DMS153 treated with DMSO at 0.1 percent for 48 hours (cell line): Measurements from ENCODE around the gene UBXN4.
"Not testable (repeated sequence)": the region's sequence is repeated elsewhere in the genome, so short reads cannot be mapped to it uniquely, and the experiment has no call there.

Source experiments
- DNase-seq: peaks from one replicate; lab custom pipeline; 2025; ENCODE audit not compliant: unreplicated experiment; lab: John Stamatoyannopoulos, UW

The UBXN4 gene

GRCh38 chr2:135800513-135801460 lies 59.1 kb downstream of the UBXN4 start:
- no peak for DNase-seq

DNA sequence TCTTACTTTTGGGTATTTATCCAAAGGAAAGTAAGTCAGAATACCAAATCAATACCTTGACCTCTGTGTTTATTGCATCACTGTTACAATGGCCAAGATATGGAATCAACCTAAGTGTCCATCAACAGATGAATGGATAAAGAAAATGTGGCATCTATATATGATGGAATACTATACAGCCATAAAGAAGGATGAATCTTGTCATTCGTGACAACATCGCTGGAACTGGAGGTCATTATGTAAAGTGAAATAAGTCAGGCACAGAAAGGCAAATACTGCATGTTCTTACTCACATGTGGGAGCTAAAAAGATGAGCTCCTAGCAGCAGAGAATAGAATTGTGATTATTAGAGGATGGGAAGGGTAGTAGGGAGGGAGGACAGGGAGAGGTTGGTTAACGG lies 60.7 kb downstream of the UBXN4 start:
- no peak for DNase-seq

DNA sequence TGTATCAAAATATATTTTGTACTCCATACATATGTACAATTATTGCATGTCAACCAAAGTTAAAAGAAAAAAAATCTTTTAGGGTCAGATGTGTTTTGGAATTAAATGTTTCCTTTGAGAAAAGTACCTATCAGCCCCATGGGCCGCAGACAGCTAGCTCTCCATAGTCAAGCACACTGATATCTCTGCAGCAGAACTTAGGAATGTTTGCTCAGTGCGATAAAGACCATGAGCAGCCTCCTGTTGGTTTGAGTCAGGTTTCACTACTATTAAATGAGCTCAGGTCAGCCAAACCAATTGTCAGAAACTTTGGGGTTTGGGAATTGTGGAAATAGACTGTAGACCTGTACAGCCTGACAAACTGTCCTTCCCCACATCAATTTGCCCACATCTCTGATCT lies 61.6 kb downstream of the UBXN4 start:
- DNase-seq: no peak

DNA sequence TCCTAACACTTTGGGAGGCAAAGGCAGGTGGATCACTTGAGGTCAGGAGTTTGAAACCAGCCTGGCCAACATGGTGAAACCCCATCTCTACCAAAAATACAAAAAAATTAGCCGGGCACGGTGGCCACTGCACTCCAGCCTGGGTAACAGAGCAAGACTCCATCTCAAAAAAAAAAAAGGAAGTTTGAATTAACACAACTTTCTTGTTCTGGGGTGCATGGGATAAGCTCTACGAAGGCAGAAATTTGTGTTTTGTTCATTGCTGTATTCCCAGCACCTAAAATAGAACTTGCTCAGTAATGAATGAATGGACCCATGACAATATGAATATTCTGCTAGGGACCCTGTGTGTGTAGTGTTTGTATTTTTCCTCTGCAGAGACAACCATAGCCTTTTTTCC lies 66.2 kb downstream of the UBXN4 start:
- DNase-seq: not testable (repeated sequence)

DNA sequence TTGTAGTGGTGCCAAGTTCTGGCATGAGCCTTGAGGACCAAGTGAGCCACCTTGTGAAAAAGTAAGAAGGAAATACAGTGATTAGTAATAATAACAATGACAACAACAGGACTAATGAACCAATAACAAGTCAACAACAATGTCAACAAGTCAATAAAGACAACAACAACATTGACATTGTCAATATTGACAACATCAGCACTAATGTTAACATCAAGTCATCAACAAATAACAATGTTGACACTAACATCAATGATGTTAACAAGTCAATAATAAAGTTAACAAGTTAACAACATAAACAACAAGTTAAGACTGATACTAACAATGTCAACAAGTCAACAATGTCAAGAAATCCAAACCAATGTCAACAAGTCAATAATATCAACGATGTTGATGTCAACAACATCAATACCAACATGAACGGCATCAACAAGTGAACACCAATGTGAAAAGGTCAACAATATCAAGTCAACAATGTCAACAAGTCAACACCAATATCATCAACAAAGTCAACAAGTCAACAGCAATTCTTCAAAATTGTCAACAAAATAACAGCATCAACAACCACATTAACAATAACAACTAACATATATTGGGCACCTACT lies 71.4 kb downstream of the UBXN4 start:
- DNase-seq: no peak

DNA sequence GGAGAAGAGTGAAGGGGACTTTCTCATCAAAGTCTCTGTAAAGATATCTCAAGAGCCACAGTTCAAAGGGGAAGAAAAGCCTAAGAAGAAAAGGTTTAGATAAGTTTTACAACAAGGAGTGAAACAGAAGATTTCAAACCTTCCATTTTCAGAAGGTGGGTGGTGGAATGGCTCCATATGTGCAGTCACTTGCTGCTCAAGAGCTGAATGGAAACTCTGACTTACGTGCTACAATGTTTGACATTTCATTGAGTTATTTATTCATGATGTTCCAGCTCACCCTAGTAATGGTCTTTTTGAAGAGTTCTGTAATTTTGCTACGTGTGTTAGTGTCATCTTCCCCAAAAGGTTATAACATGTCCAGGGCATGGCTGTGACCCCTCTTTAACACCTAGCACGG lies 73.6 kb downstream of the UBXN4 start:
- no peak for DNase-seq

DNA sequence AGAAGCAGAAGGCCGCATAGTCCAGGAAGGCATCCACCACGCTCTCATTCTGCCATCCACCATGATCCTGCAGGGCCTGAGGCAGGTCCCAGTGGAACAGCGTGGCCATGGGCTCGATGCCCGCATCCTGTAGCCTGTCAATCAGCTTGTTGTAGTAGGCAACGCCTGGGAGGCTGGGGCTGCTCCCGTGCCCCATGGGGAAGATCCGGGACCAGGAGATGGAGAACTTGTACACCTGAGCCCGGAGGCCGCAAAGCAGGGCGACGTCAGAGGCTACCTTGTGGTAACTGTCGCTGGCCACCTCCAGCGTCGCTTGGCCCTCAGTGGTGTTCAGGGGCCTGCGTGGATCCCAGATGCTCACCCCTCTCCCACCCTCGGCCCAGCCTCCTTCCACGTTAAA lies 75.8 kb downstream of the UBXN4 start:
- no peak for DNase-seq

DNA sequence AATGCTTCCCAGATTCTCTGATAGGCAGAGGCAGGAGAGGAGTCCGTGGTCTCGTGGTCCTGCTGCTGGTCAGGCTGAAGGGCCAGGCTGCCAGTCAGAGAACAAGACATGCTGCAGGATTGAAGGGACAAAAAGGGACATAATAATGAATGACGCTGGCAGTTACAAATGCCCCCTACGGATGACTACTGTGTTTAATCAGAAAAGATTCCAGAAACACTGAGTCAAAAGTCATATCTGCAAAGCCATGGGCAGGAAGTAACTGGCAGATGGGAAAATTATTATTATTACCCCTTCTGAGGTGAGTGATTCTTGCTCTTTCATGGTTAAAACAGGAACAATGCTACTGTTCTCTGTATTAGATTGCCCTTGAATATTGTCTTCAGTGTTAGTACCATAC lies 76.3 kb downstream of the UBXN4 start:
- DNase-seq: no peak

DNA sequence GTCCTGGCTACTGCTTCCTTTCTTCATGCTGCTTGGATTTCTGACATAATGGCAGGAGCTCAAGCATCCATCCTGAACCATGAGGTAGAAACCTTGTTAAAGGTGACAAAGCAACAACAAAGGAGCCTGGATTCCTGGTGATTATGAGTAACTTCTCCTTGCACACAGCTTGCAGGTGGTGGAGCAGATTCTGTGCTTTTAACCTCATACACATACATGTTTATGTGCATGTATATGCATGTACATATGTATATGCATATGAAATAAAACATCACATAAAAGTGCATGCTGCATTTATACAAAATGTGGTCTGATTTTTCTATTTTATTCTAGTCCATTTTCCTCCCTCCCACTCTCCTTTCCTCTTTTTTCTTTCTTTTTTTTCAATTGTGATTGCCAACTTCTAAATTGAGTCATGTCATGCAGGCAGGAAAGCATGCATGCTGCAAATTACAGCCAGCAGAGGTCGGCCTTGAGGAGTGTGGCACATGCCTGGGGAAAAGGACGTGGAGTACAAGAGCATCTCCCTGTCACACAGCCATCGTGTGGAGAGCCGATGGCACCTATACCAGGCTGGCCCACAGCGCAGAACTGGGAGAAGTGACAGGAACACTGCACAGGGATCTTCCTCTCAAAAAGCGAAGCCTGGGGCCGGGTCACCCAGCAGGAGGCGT lies 77.4 kb downstream of the UBXN4 start:
- no peak for DNase-seq

- DNase-seq: no peak
Observed at GRCh38 chr2:135820003-135820618, 78.5 kb downstream of the UBXN4 start.

DNA sequence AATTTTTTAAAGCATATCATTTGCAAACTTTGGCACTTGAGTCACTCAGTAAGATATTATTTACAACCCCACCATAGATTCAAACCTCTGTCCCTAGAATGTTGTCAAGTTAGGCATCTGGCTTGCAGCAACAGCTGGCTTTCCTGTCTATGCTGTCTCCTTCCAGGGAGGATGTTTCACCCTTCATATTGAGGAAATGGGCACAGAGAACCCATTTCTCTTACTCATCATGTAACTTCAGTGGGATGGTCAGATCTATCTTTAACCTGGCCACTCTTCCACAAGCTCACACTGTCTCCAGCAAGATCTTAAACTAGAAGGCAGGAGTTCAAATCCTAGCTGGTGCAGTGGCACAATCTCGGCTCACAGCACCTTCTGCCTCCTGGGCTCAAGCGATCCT lies 79.5 kb downstream of the UBXN4 start:
- no peak for DNase-seq

DNA sequence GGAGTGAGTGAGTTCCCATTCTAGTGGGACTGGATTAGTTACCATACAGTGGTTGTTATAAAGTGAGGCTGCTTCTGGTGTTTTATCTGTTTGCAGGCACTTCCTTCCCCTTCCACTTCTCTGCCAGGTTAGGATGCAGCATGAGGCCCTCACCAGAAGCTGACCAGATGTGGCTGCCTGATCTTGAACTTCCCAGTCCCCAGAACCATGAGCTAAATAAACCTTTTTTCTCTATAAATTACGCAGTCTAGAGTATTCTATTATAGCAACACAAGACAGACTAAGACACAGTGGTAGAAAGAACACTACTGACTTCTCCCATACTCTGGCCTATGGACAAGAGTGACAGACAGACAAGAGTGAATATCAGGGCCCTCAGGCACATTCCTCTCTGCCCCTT lies 81.2 kb downstream of the UBXN4 start:
- no peak for DNase-seq

GRCh38 chr2:135825131-135825530 lies 83.5 kb downstream of the UBXN4 start:
- DNase-seq: no peak

DNA sequence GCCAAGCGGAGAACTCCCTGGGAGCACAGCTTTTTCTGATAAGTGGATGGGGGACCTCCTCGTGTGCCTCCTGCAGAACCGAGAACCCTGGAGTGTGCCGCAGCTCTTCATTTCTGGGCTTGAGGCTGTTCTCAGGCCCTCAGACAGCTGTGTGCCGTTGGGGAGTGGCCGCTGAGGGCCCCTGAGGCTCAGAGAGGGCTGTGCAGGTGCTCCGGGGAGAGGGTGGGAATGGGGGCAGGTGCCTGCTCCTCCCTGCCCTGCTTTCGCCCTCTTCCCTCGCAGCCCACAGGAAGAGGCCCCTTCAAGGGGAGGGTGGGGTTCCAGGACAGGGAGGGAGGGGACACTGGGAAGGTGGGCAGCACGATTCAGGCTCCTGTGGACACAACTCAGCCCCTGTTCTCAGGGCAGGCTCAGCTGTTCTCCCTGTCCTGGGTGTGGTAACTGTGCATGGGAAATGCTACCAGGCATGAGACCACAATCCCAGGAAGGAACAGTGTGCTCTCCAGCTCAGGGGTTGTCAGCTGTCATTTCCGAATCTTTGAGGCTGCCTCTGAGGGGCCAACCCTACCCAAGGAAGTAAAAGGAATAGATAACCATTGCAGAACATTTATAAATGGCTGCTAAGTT lies 84.0 kb downstream of the UBXN4 start:
- no peak for DNase-seq

GRCh38 chr2:135826544-135826943 lies 84.9 kb downstream of the UBXN4 start:
- DNase-seq: no peak

DNA sequence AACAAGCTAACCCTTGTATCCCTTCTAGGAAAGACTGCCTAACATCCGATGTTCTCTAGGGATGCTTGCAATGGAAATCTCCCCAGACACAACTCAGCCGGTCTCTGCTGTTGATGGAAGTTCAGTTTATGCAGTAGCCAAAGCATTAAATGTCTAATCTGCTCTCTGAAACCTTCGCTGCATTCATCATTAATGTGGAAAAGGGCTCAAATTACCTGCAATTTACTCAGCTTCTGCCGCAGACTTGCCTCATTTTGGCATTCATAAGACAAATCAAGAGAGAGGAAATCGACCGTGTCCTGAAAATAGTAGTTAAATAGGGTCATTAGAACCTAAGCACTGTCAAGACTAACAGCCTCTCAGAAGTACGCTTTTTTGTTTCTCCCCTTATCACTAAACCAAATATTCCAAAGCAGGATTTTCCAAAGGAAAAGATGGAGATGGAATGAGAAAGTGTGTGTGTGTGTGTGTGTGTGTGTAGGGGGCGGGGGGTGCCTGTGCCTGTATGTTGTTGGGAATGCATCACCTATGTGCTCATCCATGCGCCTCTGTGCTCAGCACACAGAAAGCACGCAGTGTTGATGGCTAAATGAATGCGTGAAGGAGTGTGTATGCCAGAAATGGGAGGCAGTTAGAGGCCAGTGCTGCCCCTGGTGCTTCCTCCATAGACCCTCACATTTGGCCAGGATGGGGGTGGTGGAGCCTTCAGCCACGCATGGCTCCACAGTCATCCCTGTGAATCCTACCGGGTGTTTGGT lies 87.9 kb downstream of the UBXN4 start:
- no peak for DNase-seq

GRCh38 chr2:135831180-135831812 lies 89.6 kb downstream of the UBXN4 start:
- DNase-seq: no peak

GRCh38 chr2:135832891-135833290 lies 91.2 kb downstream of the UBXN4 start:
- no peak for DNase-seq
